GM12864 (cell line): ENCODE data around the gene DPT.

Source experiments
- DNase-seq: peaks from one replicate; pipeline ENCODE4 v3.0.0-alpha.2; 2011; ENCODE audit warnings: low read depth
- H3K4me3 ChIP-seq: 2 replicates; pipeline ENCODE4 v1.5.1; 2011; ENCODE audit warnings: mild to moderate bottlenecking, low read depth, low read length, control low read depth
- TF ChIP-seq, protein P1 (sequence below): IDR thresholded peaks from 2 replicates; pipeline ENCODE4 v1.5.1; 2011; ENCODE audit warnings: low read depth, mild to moderate bottlenecking, moderate library complexity, low read length, control low read depth, inconsistent platforms; ENCODE audit errors: missing control alignments

Gene DPT

DNA sequence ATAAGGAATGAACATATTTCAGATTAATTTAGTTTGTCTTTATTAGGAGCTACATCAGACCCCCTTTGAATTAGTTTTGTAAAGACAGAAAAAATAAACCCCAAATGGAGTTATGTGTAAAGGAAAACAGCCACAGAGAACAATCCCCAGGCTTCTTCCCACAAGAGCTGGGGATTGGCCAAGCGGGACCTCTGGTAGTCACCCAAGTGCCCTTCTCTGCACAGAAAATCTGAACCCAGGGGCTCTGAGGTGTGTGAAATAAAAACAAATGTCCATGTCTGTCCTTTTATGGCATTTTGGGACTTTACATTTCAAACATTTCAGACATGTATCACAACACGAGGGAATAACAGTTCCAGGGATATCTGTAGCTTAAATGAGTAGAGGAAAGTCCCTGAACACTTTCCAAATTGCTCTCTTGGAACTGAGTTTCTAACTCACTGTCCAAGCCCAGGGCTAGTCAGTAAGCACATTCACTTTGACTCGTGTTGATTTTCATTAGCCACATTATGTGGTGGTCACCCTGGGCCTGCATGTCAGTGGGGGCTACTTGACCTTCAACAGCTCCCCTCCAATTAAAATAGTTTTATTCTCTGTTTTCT is 22.5 kb downstream of the DPT start:
- no peak overlapping the region for H3K4me3 ChIP-seq
- TF ChIP-seq, protein P1, sequence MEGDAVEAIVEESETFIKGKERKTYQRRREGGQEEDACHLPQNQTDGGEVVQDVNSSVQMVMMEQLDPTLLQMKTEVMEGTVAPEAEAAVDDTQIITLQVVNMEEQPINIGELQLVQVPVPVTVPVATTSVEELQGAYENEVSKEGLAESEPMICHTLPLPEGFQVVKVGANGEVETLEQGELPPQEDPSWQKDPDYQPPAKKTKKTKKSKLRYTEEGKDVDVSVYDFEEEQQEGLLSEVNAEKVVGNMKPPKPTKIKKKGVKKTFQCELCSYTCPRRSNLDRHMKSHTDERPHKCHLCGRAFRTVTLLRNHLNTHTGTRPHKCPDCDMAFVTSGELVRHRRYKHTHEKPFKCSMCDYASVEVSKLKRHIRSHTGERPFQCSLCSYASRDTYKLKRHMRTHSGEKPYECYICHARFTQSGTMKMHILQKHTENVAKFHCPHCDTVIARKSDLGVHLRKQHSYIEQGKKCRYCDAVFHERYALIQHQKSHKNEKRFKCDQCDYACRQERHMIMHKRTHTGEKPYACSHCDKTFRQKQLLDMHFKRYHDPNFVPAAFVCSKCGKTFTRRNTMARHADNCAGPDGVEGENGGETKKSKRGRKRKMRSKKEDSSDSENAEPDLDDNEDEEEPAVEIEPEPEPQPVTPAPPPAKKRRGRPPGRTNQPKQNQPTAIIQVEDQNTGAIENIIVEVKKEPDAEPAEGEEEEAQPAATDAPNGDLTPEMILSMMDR, result no peak
- DNase-seq, result no peak

DNA sequence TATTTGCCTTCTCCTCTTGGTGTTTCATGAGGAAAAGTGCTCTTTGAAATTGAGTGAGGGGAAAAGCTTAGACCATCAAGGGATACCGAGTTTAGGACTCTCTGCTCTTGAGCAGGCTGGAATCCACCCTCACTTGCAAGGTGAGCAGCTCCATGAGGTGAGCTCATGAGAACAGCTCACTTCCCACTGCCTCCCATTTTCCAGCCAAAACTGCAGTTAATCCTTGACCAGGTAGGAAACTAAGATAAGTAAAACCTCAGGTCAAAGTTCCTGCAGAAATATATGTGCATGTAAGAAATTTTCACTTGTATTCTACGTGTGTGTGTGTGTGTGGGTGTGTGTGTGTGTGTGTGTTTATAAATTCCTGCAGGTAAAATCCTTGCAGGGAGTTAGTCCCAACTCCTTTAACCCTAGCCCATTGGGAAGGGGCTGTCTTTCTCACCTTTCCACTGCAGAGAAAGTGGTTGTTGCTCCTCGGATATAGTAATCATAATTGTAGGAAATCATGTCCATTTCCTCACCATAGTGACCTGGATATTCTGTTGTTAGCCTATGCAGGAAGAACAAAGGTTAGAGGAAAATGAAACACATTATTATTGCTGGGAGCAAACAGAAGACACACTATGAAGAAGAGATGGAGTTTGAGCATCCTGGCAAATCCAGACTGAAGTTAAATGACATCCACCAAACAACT is 28.3 kb downstream of the DPT start:
- TF ChIP-seq, protein P1, result no peak
- DNase-seq, result no peak
- no peak overlapping the region for H3K4me3 ChIP-seq

- no peak overlapping the region for H3K4me3 ChIP-seq
- TF ChIP-seq, protein P1, result no peak
- DNase-seq, result no peak
Measured at GRCh38 chr1:168698453-168698852, 30.6 kb downstream of the DPT start.

DNA sequence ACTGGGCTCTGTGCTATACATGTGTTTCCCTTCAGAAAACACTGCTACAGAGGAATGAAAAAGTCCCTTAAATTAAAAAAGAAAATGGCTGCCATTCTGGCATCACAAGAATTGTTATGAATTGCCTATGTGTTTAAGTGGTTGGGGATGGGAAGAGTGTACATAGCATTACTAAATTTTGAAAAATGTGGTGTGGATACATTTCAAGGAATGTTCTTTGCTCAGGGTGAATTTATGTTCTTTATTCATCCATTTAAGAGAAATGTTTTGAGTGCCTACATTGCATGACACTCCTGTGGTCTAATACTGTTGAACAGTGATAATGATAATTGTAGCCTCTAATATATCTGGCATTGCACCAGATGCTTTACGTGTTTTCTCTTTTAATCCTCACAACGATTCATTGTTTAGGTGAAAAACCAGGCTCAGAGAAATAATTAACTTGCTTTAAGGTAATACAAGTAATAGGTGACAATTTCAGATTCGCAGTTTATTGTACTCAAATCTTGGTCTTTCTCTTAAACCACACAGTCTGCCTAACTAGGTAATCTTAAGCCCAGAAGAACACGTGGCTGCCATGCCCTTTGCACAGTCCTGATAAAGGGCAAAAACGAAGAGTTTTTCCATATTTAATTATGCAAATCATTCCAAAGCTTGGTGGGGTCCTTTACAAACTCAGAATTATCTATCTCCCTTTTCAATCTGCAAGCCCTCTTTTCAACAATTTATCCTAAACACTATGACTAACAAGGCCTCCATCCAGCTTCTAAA is 31.5 kb downstream of the DPT start:
- DNase-seq, result no peak

GRCh38 chr1:168696125-168696760 is 32.8 kb downstream of the DPT start:
- no peak for DNase-seq
- TF ChIP-seq, protein P1, result no peak

More for the DNA sequence above, 31.5 kb downstream of the DPT start:
- TF ChIP-seq, protein P1, result no peak
- H3K4me3 ChIP-seq, result no peak overlapping the region

DNA sequence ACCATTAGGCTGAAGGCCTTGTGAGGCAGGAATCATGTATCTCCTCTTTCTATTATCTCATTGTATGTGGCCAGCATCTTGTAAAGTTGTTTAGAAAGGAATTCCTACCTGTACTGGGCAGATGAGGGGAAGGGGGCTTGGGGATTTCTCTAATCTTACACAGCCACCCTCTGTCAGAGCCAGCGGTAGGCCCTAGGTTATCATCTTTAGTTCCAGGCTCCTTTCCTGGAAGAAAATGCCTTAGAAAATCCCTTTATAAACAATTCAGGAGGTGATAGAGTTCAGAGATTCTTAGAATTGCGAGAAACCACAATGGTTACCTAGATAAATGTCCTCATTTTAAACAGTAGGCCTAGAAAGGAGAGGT is 35.2 kb downstream of the DPT start:
- no peak overlapping the region for H3K4me3 ChIP-seq
- no peak for DNase-seq
- TF ChIP-seq, protein P1, result no peak

More at GRCh38 chr1:168696125-168696760, 32.8 kb downstream of the DPT start:
- no peak overlapping the region for H3K4me3 ChIP-seq
